OCI-LY7 (cell line): ENCODE data around the gene POLR2E.

Source experiments
- EZH2phosphoT487 ChIP-seq: fragments of 200-600 bp; sonication (generic); IDR thresholded peaks from 2 replicates; pipeline ENCODE4 v1.6.1; 2018; ENCODE audit warnings: low read depth, borderline replicate concordance, mild to moderate bottlenecking, mixed run types, antibody characterized with exemption, low read length, moderate library complexity, mixed read lengths
- TF ChIP-seq, protein P1 (sequence below): fragments of 200-600 bp; sonication (generic); conservative IDR thresholded peaks from 2 replicates; pipeline ENCODE4 v1.5.1; 2014; ENCODE audit warnings: mild to moderate bottlenecking, antibody characterized with exemption, low read length, moderate library complexity, mixed read lengths

GRCh38 chr19:1123885-1124677 is 28.9 kb upstream of the POLR2E start:
- TF ChIP-seq, protein P1, sequence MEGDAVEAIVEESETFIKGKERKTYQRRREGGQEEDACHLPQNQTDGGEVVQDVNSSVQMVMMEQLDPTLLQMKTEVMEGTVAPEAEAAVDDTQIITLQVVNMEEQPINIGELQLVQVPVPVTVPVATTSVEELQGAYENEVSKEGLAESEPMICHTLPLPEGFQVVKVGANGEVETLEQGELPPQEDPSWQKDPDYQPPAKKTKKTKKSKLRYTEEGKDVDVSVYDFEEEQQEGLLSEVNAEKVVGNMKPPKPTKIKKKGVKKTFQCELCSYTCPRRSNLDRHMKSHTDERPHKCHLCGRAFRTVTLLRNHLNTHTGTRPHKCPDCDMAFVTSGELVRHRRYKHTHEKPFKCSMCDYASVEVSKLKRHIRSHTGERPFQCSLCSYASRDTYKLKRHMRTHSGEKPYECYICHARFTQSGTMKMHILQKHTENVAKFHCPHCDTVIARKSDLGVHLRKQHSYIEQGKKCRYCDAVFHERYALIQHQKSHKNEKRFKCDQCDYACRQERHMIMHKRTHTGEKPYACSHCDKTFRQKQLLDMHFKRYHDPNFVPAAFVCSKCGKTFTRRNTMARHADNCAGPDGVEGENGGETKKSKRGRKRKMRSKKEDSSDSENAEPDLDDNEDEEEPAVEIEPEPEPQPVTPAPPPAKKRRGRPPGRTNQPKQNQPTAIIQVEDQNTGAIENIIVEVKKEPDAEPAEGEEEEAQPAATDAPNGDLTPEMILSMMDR = no peak
- no peak for TF ChIP-seq EZH2phosphoT487
